Peyer's patch (tissue), 4 donors: Measurements from ENCODE around the gene BEST1.

Experiments
- POLR2A ChIP-seq, 2 donors: fragments of 450-650 bp; IDR thresholded peaks; one replicate each; pipeline ENCODE4 v1.5.1; 2017; ENCODE audit warnings: antibody characterized with exemption in 2 of 2, mild to moderate bottlenecking in 2 of 2, moderate library complexity in 2 of 2
- TF ChIP-seq, protein P1 (sequence below), 6 experiments: fragments of 450-650 bp in 4 of 6; fragments of 200-600 bp in 2 of 6; sonication (generic) in 1 of 6; IDR thresholded peaks; one replicate each; pipeline ENCODE4 v1.5.1; 2017 to 2019; ENCODE audit warnings: antibody characterized with exemption in 6 of 6, mild to moderate bottlenecking in 3 of 6, moderate library complexity in 1 of 6

DNA sequence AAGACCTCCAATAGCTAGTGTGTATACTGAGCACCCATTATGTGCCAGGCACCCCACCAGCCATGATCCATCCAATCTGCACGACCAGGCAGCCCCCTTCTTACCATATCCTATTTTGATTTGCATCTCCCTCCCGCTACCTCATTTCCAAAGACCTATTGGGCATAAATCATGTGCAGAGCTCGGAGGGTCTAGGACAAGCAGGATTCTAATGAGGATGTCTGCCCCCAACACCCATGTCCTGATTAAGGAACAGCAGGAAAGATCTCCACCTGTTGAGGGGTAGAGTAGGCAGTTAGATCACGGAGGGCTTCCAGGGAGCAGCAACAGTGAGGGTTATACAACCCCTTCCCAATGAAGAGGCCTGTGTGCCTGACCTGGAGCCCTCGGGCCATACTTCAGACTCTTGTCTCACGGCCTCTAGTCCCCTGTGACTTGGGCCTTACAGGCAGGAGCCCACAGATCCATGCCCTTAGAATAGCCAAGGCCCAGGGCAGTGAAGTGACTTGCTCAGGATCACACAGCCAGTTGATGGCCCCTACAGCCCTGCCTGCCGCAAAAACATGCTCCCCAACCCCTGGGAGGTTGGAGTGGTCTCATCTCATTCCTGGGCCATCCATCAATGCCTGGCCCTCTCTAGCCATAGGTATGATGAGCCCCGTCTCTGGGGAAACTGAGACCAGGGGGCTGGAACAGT, 36.3 kb upstream of the BEST1 start:
- TF ChIP-seq, protein P1, sequence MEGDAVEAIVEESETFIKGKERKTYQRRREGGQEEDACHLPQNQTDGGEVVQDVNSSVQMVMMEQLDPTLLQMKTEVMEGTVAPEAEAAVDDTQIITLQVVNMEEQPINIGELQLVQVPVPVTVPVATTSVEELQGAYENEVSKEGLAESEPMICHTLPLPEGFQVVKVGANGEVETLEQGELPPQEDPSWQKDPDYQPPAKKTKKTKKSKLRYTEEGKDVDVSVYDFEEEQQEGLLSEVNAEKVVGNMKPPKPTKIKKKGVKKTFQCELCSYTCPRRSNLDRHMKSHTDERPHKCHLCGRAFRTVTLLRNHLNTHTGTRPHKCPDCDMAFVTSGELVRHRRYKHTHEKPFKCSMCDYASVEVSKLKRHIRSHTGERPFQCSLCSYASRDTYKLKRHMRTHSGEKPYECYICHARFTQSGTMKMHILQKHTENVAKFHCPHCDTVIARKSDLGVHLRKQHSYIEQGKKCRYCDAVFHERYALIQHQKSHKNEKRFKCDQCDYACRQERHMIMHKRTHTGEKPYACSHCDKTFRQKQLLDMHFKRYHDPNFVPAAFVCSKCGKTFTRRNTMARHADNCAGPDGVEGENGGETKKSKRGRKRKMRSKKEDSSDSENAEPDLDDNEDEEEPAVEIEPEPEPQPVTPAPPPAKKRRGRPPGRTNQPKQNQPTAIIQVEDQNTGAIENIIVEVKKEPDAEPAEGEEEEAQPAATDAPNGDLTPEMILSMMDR (IDR thresholded peaks at IDR 0.05) = no peak
- TF ChIP-seq POLR2A (IDR thresholded peaks at IDR 0.05) = no peak
